ENCODE data around the gene ST8SIA1. TPM values are rescaled to one million over a fixed set of nuclear protein-coding genes. Genes with fewer than 3 reads are reported as not detected.

Gene ST8SIA1
- total and polyA plus RNA-seq, 2 of the 8 experiments (the other 6 are each of a cell fraction or from before 2014, with no cell fraction given): 1.9 to 4.4 TPM

DNA sequence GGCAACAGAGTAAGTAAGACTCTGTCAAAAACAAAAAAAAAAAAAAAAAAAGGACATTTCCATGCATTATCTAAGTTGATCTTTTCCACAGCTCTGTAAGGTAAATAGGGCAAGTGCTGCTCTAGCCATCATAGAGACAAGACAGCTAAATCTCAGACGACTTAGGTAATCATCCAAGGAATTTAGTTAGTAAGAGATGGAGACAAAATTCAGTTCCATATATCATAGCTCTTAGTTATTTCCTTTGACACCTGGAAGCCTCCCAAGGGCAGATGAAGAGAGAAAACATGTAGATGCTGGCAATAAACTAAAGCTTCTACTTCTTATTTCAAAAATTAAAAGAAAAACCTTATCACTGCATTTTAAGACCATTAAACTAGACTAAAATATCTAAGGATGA, 48.7 kb downstream of the ST8SIA1 start:
- FAIRE-seq (no peak), DNase-seq (ENCODE audit: low read depth in 1 of 2, low spot score in 2 of 2) (no peak)
- WGBS, 2 experiments (ENCODE audit: extremely low coverage in 1 of 2, insufficient coverage in 1 of 2, insufficient read length in 1 of 2, insufficient replicate concordance in 2 of 2, low coverage in 1 of 2, low lambda C conversion rate in 2 of 2, missing lambda C conversion rate in 1 of 2): 82% methylated on average over 1 of the region's 1 CpG; no CpG with 5 or more reads in 1 of the 2 experiments
- Histone ChIP-seq H3K4me1 (replicated peaks in 1 of 4; ENCODE audit: control insufficient read depth in 3 of 4, insufficient read depth in 4 of 4, low read length in 3 of 4) (peaks cover 0 to 6% (median 5%) of the 10 kb centered on the region in 4 experiments; a peak in 4 of 7 replicates), H2BK5ac (ENCODE audit: low read depth, low read length) (no peak overlapping the region), H4K20me1 (replicated peaks in 1 of 2; ENCODE audit: control insufficient read depth in 1 of 2, insufficient read depth in 2 of 2, low read length in 2 of 2) (no peaks in the 10 kb centered on the region), H3K18ac (ENCODE audit: extremely low read depth, low read length) (no peak overlapping the region), H3K23me2 (ENCODE audit: low read depth, low read length) (no peaks in the 10 kb centered on the region; the same call in 1 of the 2 replicates), H3K56ac (replicated peaks; ENCODE audit: insufficient read length, low read depth, low read length) (no peak overlapping the region), H3K79me2 (ENCODE audit: control insufficient read depth in 1 of 2, insufficient read depth in 2 of 2, low read length in 2 of 2) (no peaks in the 10 kb centered on the region), H2BK12ac (ENCODE audit: low read depth, low read length) (no peak overlapping the region), H2BK120ac (replicated peaks; ENCODE audit: low read depth, low read length) (no peak overlapping the region), H4K8ac (ENCODE audit: extremely low read depth, insufficient read depth, low read length) (no peak overlapping the region), H3K36me3 (ENCODE audit: control insufficient read depth in 2 of 4, insufficient read depth in 4 of 4, low read length in 3 of 4) (no peaks in the 10 kb centered on the region; a peak in 1 of 8 replicates), H4K91ac (replicated peaks; ENCODE audit: insufficient read length, low read length) (no peak overlapping the region), H3K9me3 (ENCODE audit: insufficient read depth in 2 of 2, low read depth in 1 of 2, low read length in 1 of 2) (no peaks in the 10 kb centered on the region), H3K23ac (ENCODE audit: insufficient read length) (no peak overlapping the region), H2BK20ac (ENCODE audit: low read length) (no peak overlapping the region), H3K27ac (ENCODE audit: low read depth, low read length) (no peak overlapping the region), H3K4me2 (ENCODE audit: insufficient read depth in 1 of 2, low read depth in 2 of 2, low read length in 2 of 2) (no peak overlapping the region), H3K4ac (replicated peaks; ENCODE audit: insufficient read length, low read depth, low read length) (no peak overlapping the region), H3K14ac (ENCODE audit: insufficient read length) (no peak overlapping the region), H4K5ac (ENCODE audit: insufficient read length, low read depth, low read length) (no peak overlapping the region), H2AFZ (ENCODE audit: low read length) (no peak overlapping the region), H3K4me3 (ENCODE audit: extremely low read depth in 1 of 4, insufficient read depth in 2 of 4, low read depth in 3 of 4, low read length in 4 of 4) (no peak overlapping the region), H3K9ac (replicated peaks in 1 of 4; ENCODE audit: extremely low read depth in 1 of 4, low read depth in 3 of 4, low read length in 3 of 4) (no peak overlapping the region), H3K79me1 (ENCODE audit: low read depth, low read length) (no peaks in the 10 kb centered on the region), H2AK5ac (ENCODE audit: low read depth, low read length) (no peak overlapping the region), H3K27me3 (replicated peaks in 1 of 4; ENCODE audit: control insufficient read depth in 3 of 4, extremely low read depth in 1 of 4, insufficient read depth in 3 of 4, low read length in 3 of 4) (no peaks in the 10 kb centered on the region), H2BK15ac (ENCODE audit: low read length) (no peak overlapping the region)
- CTCF ChIA-PET (ENCODE audit: partially characterized antibody): interaction anchor here (1.6 kb wide), 1 partner anchor 10 kb away, joined by 6 read pairs; no protein-coding TSS in a partner anchor
- TF ChIP-seq TCF12 (IDR thresholded peaks at IDR 0.05; ENCODE audit: low read depth, low read length) (no peak), CBX8 (IDR thresholded peaks at IDR 0.05; ENCODE audit: borderline replicate concordance, low read depth, low read length) (no peak), CHD1 (IDR thresholded peaks at IDR 0.05; ENCODE audit: low read depth, low read length) (no peak), POLR2AphosphoS5 (IDR thresholded peaks at IDR 0.05; ENCODE audit: low read depth, low read length) (no peak), ZNF274 (IDR thresholded peaks at IDR 0.05; ENCODE audit: borderline replicate concordance, extremely low read depth, low read length) (no peak), TBP (IDR thresholded peaks at IDR 0.05; ENCODE audit: low read depth, low read length) (no peak), SP4 (IDR thresholded peaks at IDR 0.05; ENCODE audit: low read length) (no peak), KDM4A (IDR thresholded peaks at IDR 0.05; ENCODE audit: low read depth, low read length, severe bottlenecking) (no peak)
- TF ChIP-seq, protein P1, sequence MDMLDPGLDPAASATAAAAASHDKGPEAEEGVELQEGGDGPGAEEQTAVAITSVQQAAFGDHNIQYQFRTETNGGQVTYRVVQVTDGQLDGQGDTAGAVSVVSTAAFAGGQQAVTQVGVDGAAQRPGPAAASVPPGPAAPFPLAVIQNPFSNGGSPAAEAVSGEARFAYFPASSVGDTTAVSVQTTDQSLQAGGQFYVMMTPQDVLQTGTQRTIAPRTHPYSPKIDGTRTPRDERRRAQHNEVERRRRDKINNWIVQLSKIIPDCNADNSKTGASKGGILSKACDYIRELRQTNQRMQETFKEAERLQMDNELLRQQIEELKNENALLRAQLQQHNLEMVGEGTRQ (IDR thresholded peaks at IDR 0.05; ENCODE audit: low read length): no peak
- POLR2A ChIA-PET (ENCODE audit: partially characterized antibody): no interaction called here
